Bronchial epithelial cell (primary cell): Measurements from ENCODE around the gene SLC39A2. TPM values are rescaled to one million over a fixed set of nuclear protein-coding genes. Genes with fewer than 3 reads are reported as not detected.
A peak's percentile ranks its signal among the peaks of the same experiment; 100 is the strongest.

Experiments
- DNase-seq: peaks from one replicate; pipeline ENCODE4 v3.0.0-alpha.2; 2010; ENCODE audit warnings: low read depth
- FAIRE-seq: peaks from 2 replicates; lab custom pipeline; 2011; peaks lifted over from hg19 to GRCh38; lab: Jason Lieb, UNC
- H3K27me3 ChIP-seq: 2 replicates; pipeline ENCODE4 v1.5.1; 2011; ENCODE audit warnings: low read length; ENCODE audit not compliant: control insufficient read depth, insufficient read depth
- H3K36me3 ChIP-seq: 2 replicates; pipeline ENCODE4 v1.5.1; 2011; ENCODE audit warnings: low read length; ENCODE audit not compliant: control insufficient read depth, insufficient read depth
- H3K4me3 ChIP-seq: 2 replicates; pipeline ENCODE4 v1.5.1; 2011; ENCODE audit warnings: mild to moderate bottlenecking, low read depth, low read length, control low read depth
- total RNA-seq: library from RNA; depleted of rRNA; stranded (reverse); fragments of >200 nt; gene quantifications from 2 replicates; pipeline ENCODE4 v1.2.1, GENCODE V29; 2014
- TF ChIP-seq, protein P1 (sequence below): IDR thresholded peaks from 2 replicates; pipeline ENCODE4 v1.5.1; 2011; ENCODE audit warnings: mild to moderate bottlenecking, moderate library complexity, low read length, control low read depth, inconsistent platforms; ENCODE audit not compliant: insufficient read depth, severe bottlenecking

SLC39A2 gene
- total RNA-seq, 1 donor from 2014 or later: under 0.01 TPM

GRCh38 chr14:20970983-20971704 lies 27.9 kb upstream of the SLC39A2 start:
- TF ChIP-seq, protein P1, sequence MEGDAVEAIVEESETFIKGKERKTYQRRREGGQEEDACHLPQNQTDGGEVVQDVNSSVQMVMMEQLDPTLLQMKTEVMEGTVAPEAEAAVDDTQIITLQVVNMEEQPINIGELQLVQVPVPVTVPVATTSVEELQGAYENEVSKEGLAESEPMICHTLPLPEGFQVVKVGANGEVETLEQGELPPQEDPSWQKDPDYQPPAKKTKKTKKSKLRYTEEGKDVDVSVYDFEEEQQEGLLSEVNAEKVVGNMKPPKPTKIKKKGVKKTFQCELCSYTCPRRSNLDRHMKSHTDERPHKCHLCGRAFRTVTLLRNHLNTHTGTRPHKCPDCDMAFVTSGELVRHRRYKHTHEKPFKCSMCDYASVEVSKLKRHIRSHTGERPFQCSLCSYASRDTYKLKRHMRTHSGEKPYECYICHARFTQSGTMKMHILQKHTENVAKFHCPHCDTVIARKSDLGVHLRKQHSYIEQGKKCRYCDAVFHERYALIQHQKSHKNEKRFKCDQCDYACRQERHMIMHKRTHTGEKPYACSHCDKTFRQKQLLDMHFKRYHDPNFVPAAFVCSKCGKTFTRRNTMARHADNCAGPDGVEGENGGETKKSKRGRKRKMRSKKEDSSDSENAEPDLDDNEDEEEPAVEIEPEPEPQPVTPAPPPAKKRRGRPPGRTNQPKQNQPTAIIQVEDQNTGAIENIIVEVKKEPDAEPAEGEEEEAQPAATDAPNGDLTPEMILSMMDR: peak; percentile 99
- DNase-seq (peak; percentile 65), FAIRE-seq (no peak)
- Histone ChIP-seq H3K4me3 (peak overlapping the region; percentile 66), H3K36me3 (no peaks in the 10 kb centered on the region), H3K27me3 (peaks cover 1% of the 10 kb centered on the region)

- FAIRE-seq: no peak
These were observed 27.4 kb upstream of the SLC39A2 start for GRCh38 chr14:20971705-20972021.

GRCh38 chr14:20973501-20973900 lies 25.6 kb upstream of the SLC39A2 start:
- peak; percentile 43 for FAIRE-seq
- Histone ChIP-seq H3K4me3 (no peak overlapping the region), H3K27me3 (no peaks in the 10 kb centered on the region), H3K36me3 (no peaks in the 10 kb centered on the region)
- TF ChIP-seq, protein P1: no peak
- peak; percentile 51 for DNase-seq

More at GRCh38 chr14:20971705-20972021, 27.4 kb upstream of the SLC39A2 start:
- no peak for DNase-seq
- Histone ChIP-seq H3K36me3 (no peaks in the 10 kb centered on the region), H3K27me3 (peaks cover 1% of the 10 kb centered on the region), H3K4me3 (no peak overlapping the region)
- TF ChIP-seq, protein P1: no peak

GRCh38 chr14:20976291-20976690 lies 22.8 kb upstream of the SLC39A2 start:
- H3K4me3 ChIP-seq: no peak overlapping the region
- no peak for DNase-seq
- H3K27me3 ChIP-seq: no peaks in the 10 kb centered on the region
- H3K36me3 ChIP-seq: no peaks in the 10 kb centered on the region
- no peak for FAIRE-seq
- TF ChIP-seq, protein P1: no peak

- H3K4me3 ChIP-seq: no peak overlapping the region
- TF ChIP-seq, protein P1: no peak
- no peaks in the 10 kb centered on the region for H3K27me3 ChIP-seq
- H3K36me3 ChIP-seq: no peaks in the 10 kb centered on the region
- DNase-seq (no peak), FAIRE-seq (no peak)
These were observed 20.4 kb upstream of the SLC39A2 start for GRCh38 chr14:20978687-20979086.

- FAIRE-seq: no peak
- TF ChIP-seq, protein P1: no peak
- Histone ChIP-seq H3K36me3 (no peaks in the 10 kb centered on the region), H3K4me3 (no peak overlapping the region), H3K27me3 (no peaks in the 10 kb centered on the region)
- DNase-seq: no peak
These were observed 18.2 kb upstream of the SLC39A2 start for GRCh38 chr14:20980906-20981305.
